ENCODE data around the gene BCL2A1. TPM values are rescaled to one million over a fixed set of nuclear protein-coding genes. Genes with fewer than 3 reads are reported as not detected.

The BCL2A1 gene
- total and polyA plus RNA-seq, 4 donors = 0.50 to 2.9 (median 1.2) TPM

DNA sequence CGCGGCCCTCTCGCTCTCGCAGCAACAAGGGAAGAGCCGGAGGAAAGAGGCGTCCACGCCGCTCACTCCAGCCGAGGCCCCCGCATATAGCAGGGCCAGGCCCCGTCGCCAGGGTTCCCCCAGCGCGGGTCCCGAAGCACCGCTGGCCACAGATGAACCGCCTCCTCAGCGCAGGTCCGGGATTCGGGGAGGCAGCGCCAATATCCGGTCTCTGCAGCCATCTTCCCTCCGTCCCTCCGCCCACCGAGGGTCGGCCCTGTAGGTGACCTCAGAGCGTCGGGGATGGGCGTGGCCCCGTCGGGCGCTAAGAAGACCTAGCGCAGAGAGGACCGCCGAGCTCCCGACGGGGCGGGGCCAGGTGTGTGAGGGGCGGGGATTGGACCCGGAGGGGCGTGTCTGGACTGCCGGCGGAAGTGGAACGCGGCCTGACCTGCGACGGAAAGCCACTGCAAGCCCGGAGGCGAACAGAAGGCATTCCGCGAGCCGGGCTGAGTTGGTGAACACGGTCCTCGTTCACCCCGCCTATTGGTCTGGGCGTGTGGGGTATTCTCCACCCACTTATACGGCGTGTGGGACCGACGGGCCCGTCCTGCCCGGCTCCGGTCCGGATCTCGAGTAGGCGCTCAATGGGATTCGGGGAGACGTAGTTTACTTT, 47.4 kb downstream of the BCL2A1 start:
- under 1% methylated on average over 68 of the region's 68 CpGs for WGBS
- DNase-seq (ENCODE audit: low spot score) = peak; percentile 98
- peaks cover 0 to 22% (median 7%) of the 10 kb centered on the region in 4 donors for H3K9me3 ChIP-seq (ENCODE audit: control insufficient read depth in 4 of 4, low read length in 3 of 4)
- TF ChIP-seq YY1 (IDR thresholded peaks at IDR 0.05) (peak; percentile 98), TAF1 (conservative IDR thresholded peaks at IDR 0.05) (peak; percentile 92), GABPA (IDR thresholded peaks at IDR 0.05 in 1 of 2, conservative IDR thresholded peaks at IDR 0.05 in 1 of 2) (peak; percentile 58 to 89), HNF4G (IDR thresholded peaks at IDR 0.05) (no peak), RAD21 (IDR thresholded peaks at IDR 0.05) (peak; percentile 4 to 51), NR2F2 (IDR thresholded peaks at IDR 0.05) (no peak), EGR1 (IDR thresholded peaks at IDR 0.05; ENCODE audit: low read depth in 2 of 2) (peak in 1 of 2 donors; percentile 33), SP1 (IDR thresholded peaks at IDR 0.05) (peak; percentile 83), FOXA1 (IDR thresholded peaks at IDR 0.05) (no peak), RXRA (IDR thresholded peaks at IDR 0.05) (peak; percentile 51 to 63), FOXA2 (IDR thresholded peaks at IDR 0.05) (no peak), HNF4A (conservative IDR thresholded peaks at IDR 0.05) (peak; percentile 58 to 71), JUND (IDR thresholded peaks at IDR 0.05) (peak; percentile 17 to 44)
- TF ChIP-seq, protein P1, sequence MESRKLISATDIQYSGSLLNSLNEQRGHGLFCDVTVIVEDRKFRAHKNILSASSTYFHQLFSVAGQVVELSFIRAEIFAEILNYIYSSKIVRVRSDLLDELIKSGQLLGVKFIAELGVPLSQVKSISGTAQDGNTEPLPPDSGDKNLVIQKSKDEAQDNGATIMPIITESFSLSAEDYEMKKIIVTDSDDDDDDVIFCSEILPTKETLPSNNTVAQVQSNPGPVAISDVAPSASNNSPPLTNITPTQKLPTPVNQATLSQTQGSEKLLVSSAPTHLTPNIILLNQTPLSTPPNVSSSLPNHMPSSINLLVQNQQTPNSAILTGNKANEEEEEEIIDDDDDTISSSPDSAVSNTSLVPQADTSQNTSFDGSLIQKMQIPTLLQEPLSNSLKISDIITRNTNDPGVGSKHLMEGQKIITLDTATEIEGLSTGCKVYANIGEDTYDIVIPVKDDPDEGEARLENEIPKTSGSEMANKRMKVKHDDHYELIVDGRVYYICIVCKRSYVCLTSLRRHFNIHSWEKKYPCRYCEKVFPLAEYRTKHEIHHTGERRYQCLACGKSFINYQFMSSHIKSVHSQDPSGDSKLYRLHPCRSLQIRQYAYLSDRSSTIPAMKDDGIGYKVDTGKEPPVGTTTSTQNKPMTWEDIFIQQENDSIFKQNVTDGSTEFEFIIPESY (IDR thresholded peaks at IDR 0.05) = no peak
- TF ChIP-seq, protein P2, sequence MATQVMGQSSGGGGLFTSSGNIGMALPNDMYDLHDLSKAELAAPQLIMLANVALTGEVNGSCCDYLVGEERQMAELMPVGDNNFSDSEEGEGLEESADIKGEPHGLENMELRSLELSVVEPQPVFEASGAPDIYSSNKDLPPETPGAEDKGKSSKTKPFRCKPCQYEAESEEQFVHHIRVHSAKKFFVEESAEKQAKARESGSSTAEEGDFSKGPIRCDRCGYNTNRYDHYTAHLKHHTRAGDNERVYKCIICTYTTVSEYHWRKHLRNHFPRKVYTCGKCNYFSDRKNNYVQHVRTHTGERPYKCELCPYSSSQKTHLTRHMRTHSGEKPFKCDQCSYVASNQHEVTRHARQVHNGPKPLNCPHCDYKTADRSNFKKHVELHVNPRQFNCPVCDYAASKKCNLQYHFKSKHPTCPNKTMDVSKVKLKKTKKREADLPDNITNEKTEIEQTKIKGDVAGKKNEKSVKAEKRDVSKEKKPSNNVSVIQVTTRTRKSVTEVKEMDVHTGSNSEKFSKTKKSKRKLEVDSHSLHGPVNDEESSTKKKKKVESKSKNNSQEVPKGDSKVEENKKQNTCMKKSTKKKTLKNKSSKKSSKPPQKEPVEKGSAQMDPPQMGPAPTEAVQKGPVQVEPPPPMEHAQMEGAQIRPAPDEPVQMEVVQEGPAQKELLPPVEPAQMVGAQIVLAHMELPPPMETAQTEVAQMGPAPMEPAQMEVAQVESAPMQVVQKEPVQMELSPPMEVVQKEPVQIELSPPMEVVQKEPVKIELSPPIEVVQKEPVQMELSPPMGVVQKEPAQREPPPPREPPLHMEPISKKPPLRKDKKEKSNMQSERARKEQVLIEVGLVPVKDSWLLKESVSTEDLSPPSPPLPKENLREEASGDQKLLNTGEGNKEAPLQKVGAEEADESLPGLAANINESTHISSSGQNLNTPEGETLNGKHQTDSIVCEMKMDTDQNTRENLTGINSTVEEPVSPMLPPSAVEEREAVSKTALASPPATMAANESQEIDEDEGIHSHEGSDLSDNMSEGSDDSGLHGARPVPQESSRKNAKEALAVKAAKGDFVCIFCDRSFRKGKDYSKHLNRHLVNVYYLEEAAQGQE (IDR thresholded peaks at IDR 0.05) = peak; percentile 87
- TF ChIP-seq, protein P3, sequence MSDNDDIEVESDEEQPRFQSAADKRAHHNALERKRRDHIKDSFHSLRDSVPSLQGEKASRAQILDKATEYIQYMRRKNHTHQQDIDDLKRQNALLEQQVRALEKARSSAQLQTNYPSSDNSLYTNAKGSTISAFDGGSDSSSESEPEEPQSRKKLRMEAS (IDR thresholded peaks at IDR 0.05) = no peak
- TF ChIP-seq, protein P4, sequence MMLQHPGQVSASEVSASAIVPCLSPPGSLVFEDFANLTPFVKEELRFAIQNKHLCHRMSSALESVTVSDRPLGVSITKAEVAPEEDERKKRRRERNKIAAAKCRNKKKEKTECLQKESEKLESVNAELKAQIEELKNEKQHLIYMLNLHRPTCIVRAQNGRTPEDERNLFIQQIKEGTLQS (IDR thresholded peaks at IDR 0.05) = peak; percentile 5
- TF ChIP-seq, protein P5, sequence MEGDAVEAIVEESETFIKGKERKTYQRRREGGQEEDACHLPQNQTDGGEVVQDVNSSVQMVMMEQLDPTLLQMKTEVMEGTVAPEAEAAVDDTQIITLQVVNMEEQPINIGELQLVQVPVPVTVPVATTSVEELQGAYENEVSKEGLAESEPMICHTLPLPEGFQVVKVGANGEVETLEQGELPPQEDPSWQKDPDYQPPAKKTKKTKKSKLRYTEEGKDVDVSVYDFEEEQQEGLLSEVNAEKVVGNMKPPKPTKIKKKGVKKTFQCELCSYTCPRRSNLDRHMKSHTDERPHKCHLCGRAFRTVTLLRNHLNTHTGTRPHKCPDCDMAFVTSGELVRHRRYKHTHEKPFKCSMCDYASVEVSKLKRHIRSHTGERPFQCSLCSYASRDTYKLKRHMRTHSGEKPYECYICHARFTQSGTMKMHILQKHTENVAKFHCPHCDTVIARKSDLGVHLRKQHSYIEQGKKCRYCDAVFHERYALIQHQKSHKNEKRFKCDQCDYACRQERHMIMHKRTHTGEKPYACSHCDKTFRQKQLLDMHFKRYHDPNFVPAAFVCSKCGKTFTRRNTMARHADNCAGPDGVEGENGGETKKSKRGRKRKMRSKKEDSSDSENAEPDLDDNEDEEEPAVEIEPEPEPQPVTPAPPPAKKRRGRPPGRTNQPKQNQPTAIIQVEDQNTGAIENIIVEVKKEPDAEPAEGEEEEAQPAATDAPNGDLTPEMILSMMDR (IDR thresholded peaks at IDR 0.05; ENCODE audit: low read depth, low read length, missing input control) = no peak
- peaks cover 5 to 11% (median 9%) of the 10 kb centered on the region in 4 donors for H3K36me3 ChIP-seq (ENCODE audit: control insufficient read depth in 4 of 4, insufficient read depth in 3 of 4, low read depth in 1 of 4, low read length in 3 of 4)
- H3K27ac ChIP-seq (ENCODE audit: low read depth in 1 of 2, low read length in 2 of 2) = peak overlapping the region; percentile 95 to 99
- H3K27me3 ChIP-seq (ENCODE audit: control insufficient read depth in 4 of 4, insufficient read depth in 4 of 4, low read length in 3 of 4) = no peaks in the 10 kb centered on the region
- H3K4me1 ChIP-seq (ENCODE audit: control insufficient read depth in 4 of 4, insufficient read depth in 4 of 4, low read length in 3 of 4) = peaks cover 0 to 13% (median 2%) of the 10 kb centered on the region in 4 donors
- peak overlapping the region; percentile 71 to 88 for H3K9ac ChIP-seq (ENCODE audit: low read depth in 1 of 2, low read length in 2 of 2)
- H3K4me3 ChIP-seq (ENCODE audit: low read depth in 1 of 3, low read length in 3 of 3) = peak overlapping the region; percentile 74 to 96 (median 93)

All from liver (tissue), 9 donors.